Liver (tissue), 9 donors: ENCODE results near the gene NPR2. TPM values are rescaled to one million over a fixed set of nuclear protein-coding genes. Genes with fewer than 3 reads are reported as not detected.

ENCODE experiments used
- DNase-seq: peaks from one replicate; pipeline ENCODE4 v3.0.0-alpha.2; 2017; ENCODE audit warnings: low spot score
- H3K27ac ChIP-seq, 2 donors: one replicate each; pipeline ENCODE4 v1.7.0; 2013; ENCODE audit warnings: inconsistent platforms in 2 of 2, low read length in 2 of 2, control low read depth in 1 of 2, low read depth in 1 of 2, mild to moderate bottlenecking in 1 of 2
- H3K27me3 ChIP-seq, 4 donors: one replicate each; pipeline versions ENCODE4 v1.6.1 to v1.7.0; 2013; ENCODE audit warnings: low read length in 3 of 4, inconsistent platforms in 1 of 4, mild to moderate bottlenecking in 1 of 4, moderate library complexity in 1 of 4; ENCODE audit not compliant: control insufficient read depth in 4 of 4, insufficient read depth in 4 of 4
- H3K36me3 ChIP-seq, 4 donors: one replicate each; pipeline versions ENCODE4 v1.6.1 to v1.7.0; 2013; ENCODE audit warnings: low read length in 3 of 4, mild to moderate bottlenecking in 3 of 4, low read depth in 1 of 4, moderate library complexity in 1 of 4; ENCODE audit not compliant: control insufficient read depth in 4 of 4, insufficient read depth in 3 of 4
- H3K4me1 ChIP-seq, 4 donors: one replicate each; pipeline versions ENCODE4 v1.6.1 to v1.7.0; 2013; ENCODE audit warnings: low read length in 3 of 4, mild to moderate bottlenecking in 3 of 4, moderate library complexity in 1 of 4; ENCODE audit not compliant: control insufficient read depth in 4 of 4, insufficient read depth in 4 of 4
- H3K4me3 ChIP-seq, 3 donors: one replicate each; pipeline versions ENCODE4 v1.6.1 to v1.7.0; 2013; ENCODE audit warnings: low read length in 3 of 3, control low read depth in 1 of 3, low read depth in 1 of 3, mild to moderate bottlenecking in 1 of 3
- H3K9ac ChIP-seq, 2 donors: one replicate each; pipeline ENCODE4 v1.7.0; 2013; ENCODE audit warnings: low read length in 2 of 2, mild to moderate bottlenecking in 2 of 2, moderate library complexity in 2 of 2, control low read depth in 1 of 2, low read depth in 1 of 2
- H3K9me3 ChIP-seq, 4 donors: one replicate each; pipeline versions ENCODE4 v1.6.1 to v1.7.0; 2013; ENCODE audit warnings: low read length in 3 of 4; ENCODE audit not compliant: control insufficient read depth in 4 of 4
- ATF3 ChIP-seq: IDR thresholded peaks from 2 replicates; pipeline ENCODE4 v1.6.1; 2016; ENCODE audit warnings: antibody characterized with exemption
- CTCF ChIP-seq: fragments of 150-350 bp; IDR thresholded peaks from 2 replicates; pipeline ENCODE4 v1.5.1; 2017; ENCODE audit warnings: improper control_type of control experiment, low read depth, low read length; ENCODE audit not compliant: missing input control
- EGR1 ChIP-seq, 2 donors: IDR thresholded peaks; 2 replicates each; pipeline ENCODE4 v1.6.1; 2016 to 2018; ENCODE audit warnings: antibody characterized with exemption in 2 of 2, low read depth in 2 of 2
- FOXA1 ChIP-seq: IDR thresholded peaks from 2 replicates; pipeline ENCODE4 v1.6.1; 2016; ENCODE audit warnings: antibody characterized with exemption
- FOXA2 ChIP-seq: IDR thresholded peaks from 2 replicates; pipeline ENCODE4 v1.6.1; 2016; ENCODE audit warnings: antibody characterized with exemption
- GABPA ChIP-seq, 2 donors: IDR thresholded peaks in 1 of 2; conservative IDR thresholded peaks in 1 of 2; 2 replicates each; pipeline ENCODE4 v1.6.1; 2016; ENCODE audit warnings: antibody characterized with exemption in 2 of 2, mild to moderate bottlenecking in 1 of 2, moderate library complexity in 1 of 2
- HNF4A ChIP-seq, 2 donors: conservative IDR thresholded peaks; 2 replicates each; pipeline ENCODE4 v1.6.1; 2016; ENCODE audit warnings: antibody characterized with exemption in 2 of 2, mild to moderate bottlenecking in 2 of 2
- HNF4G ChIP-seq: IDR thresholded peaks from 2 replicates; pipeline ENCODE4 v1.6.1; 2016; ENCODE audit warnings: antibody characterized with exemption
- JUND ChIP-seq, 2 donors: IDR thresholded peaks; 2 replicates each; pipeline ENCODE4 v1.6.1; 2016; ENCODE audit warnings: antibody characterized with exemption in 2 of 2
- NR2F2 ChIP-seq: IDR thresholded peaks from 2 replicates; pipeline ENCODE4 v1.6.1; 2016; ENCODE audit warnings: antibody characterized with exemption
- REST ChIP-seq: IDR thresholded peaks from 2 replicates; pipeline ENCODE4 v1.6.1; 2016; ENCODE audit warnings: antibody characterized with exemption, mild to moderate bottlenecking
- RXRA ChIP-seq, 2 donors: IDR thresholded peaks; 2 replicates each; pipeline ENCODE4 v1.6.1; 2017 to 2018; ENCODE audit warnings: antibody characterized with exemption in 2 of 2, mild to moderate bottlenecking in 1 of 2
- SP1 ChIP-seq: IDR thresholded peaks from 2 replicates; pipeline ENCODE4 v1.6.1; 2018; ENCODE audit warnings: antibody characterized with exemption, mild to moderate bottlenecking
- TAF1 ChIP-seq: conservative IDR thresholded peaks from 2 replicates; pipeline ENCODE4 v1.6.1; 2016; ENCODE audit warnings: antibody characterized with exemption, mild to moderate bottlenecking
- YY1 ChIP-seq: IDR thresholded peaks from 2 replicates; pipeline ENCODE4 v1.6.1; 2016; ENCODE audit warnings: antibody characterized with exemption, mild to moderate bottlenecking
- ZBTB33 ChIP-seq: IDR thresholded peaks from 2 replicates; pipeline ENCODE4 v1.6.1; 2016; ENCODE audit warnings: antibody characterized with exemption
- WGBS: extraction: QIAGEN DNeasy Blood & Tissue Kit; methylation state at CpG from one replicate; pipeline ENCODE4 v1.1.7; 2013; 5-methylcytosine and 5-hydroxymethylcytosine counted together
- polyA plus RNA-seq, 2 donors: library from polyadenylated mRNA; stranded (reverse) in 1 of 2; unstranded in 1 of 2; fragments of 200-250 nt in 1 of 2; fragments of >200 nt in 1 of 2; fragmentation: Nextera tagmentation in 1 of 2; extraction: Ambion mirVana in 1 of 2; gene quantifications; one replicate each; pipeline versions ENCODE4 v1.2.1 to v1.2.3, GENCODE V29; 2013 to 2015
- total RNA-seq, 2 donors: library from RNA; depleted of rRNA; stranded (reverse); fragments of >200 nt; gene quantifications; one replicate each; pipeline ENCODE4 v1.2.3, GENCODE V29; 2014
- donor health status: healthy.
- donor health status: healthy.
- donor health status: healthy.
- donor health status: healthy.
- donor health status: healthy.

The NPR2 gene
- total and polyA plus RNA-seq, 4 donors: 8.6 to 17.1 (median 11.2) TPM

GRCh38 chr9:35797311-35798109, 6.1 kb downstream of the NPR2 start:
- DNase-seq: no peak
- Histone ChIP-seq H3K36me3 (peaks cover 0 to under 1% (median 0%) of the 10 kb centered on the region in 4 donors), H3K27me3 (no peaks in the 10 kb centered on the region), H3K27ac (no peak overlapping the region), H3K9me3 (no peaks in the 10 kb centered on the region), H3K4me3 (no peak overlapping the region), H3K9ac (no peak overlapping the region), H3K4me1 (peaks cover 4 to 25% (median 19%) of the 10 kb centered on the region in 4 donors)
- 94% methylated on average over 6 of the region's 6 CpGs for WGBS
- no peak for TF ChIP-seq YY1
- TF ChIP-seq RXRA (IDR thresholded peaks at IDR 0.05): no peak
- TF ChIP-seq JUND (IDR thresholded peaks at IDR 0.05): no peak
- TF ChIP-seq NR2F2: no peak
- TF ChIP-seq HNF4A (conservative IDR thresholded peaks at IDR 0.05): no peak
- TF ChIP-seq EGR1 (IDR thresholded peaks at IDR 0.05; ENCODE audit: low read depth in 2 of 2): no peak
- TF ChIP-seq FOXA1: no peak
- no peak for TF ChIP-seq SP1
- no peak for TF ChIP-seq CTCF
- no peak for TF ChIP-seq TAF1

GRCh38 chr9:35798658-35799374, 7.4 kb downstream of the NPR2 start:
- WGBS: 94% methylated on average over 4 of the region's 4 CpGs
- H3K4me1 ChIP-seq: peaks cover 4 to 17% (median 14%) of the 10 kb centered on the region in 4 donors
- H3K9ac ChIP-seq: no peak overlapping the region
- H3K27me3 ChIP-seq: no peaks in the 10 kb centered on the region
- no peak overlapping the region for H3K4me3 ChIP-seq
- H3K27ac ChIP-seq: no peak overlapping the region
- TF ChIP-seq FOXA2 (no peak), ATF3 (no peak), REST (no peak), EGR1 (IDR thresholded peaks at IDR 0.05; ENCODE audit: low read depth in 2 of 2) (no peak), SP1 (no peak), HNF4A (conservative IDR thresholded peaks at IDR 0.05) (no peak), RXRA (IDR thresholded peaks at IDR 0.05) (no peak), TAF1 (no peak), ZBTB33 (no peak), CTCF (no peak), GABPA (IDR thresholded peaks at IDR 0.05 in 1 of 2, conservative IDR thresholded peaks at IDR 0.05 in 1 of 2) (no peak), HNF4G (no peak)
- DNase-seq: no peak
- no peaks in the 10 kb centered on the region for H3K9me3 ChIP-seq
- peaks cover 0 to 4% (median 2%) of the 10 kb centered on the region in 4 donors for H3K36me3 ChIP-seq
